Raji (cell line): ENCODE measurements around the gene PAMR1.

Source experiments
- POLR2A ChIP-seq: IDR thresholded peaks from 2 replicates; pipeline ENCODE4 v1.6.1; 2011; ENCODE audit warnings: low read depth, low read length, control low read depth; ENCODE audit not compliant: insufficient read depth

The PAMR1 gene

DNA sequence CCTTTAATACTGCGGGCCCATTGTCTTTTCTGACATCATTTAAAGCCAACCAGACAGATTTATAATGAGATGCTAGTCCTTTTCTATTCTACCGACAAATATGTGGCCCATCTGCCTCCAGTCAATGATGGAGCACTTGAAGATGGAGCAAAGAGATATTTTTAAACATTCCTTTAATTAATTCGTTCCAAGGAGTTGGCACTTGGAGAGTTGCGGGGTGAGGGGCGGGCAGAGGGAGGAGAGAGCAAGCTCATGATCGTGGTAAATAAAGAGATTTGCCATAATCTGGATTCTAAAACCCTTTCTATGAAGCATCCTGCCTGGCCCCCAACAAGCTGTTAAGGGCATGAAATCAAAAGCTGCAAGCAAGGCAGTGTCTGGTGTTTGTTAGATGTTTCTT is 111.1 kb downstream of the PAMR1 start:
- TF ChIP-seq POLR2A: no peak

GRCh38 chr11:35413598-35413997 is 111.8 kb downstream of the PAMR1 start:
- TF ChIP-seq POLR2A: no peak

GRCh38 chr11:35412285-35412684 is 113.1 kb downstream of the PAMR1 start:
- TF ChIP-seq POLR2A: no peak

DNA sequence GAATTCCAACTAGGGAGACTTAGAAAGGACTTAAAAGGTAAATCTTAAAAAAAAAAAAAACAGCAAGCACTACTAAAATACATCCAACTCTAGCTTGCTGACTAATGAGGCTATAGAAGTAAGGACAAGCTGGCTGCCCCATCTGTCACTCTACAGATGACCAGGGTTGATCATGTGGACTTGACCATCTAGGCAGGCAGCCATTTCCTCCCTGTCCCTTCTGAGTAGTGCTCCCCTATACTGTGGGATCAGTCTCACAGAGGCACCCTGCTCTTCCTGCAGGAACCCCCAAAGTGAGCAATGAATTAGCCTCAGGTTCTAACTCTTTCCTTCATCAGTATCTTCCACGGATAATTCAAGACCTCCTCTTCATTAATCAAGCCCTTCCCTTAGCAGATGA is 118.4 kb downstream of the PAMR1 start:
- no peak for TF ChIP-seq POLR2A

- TF ChIP-seq POLR2A: no peak
Measured at GRCh38 chr11:35404388-35404775, 121.0 kb downstream of the PAMR1 start.

DNA sequence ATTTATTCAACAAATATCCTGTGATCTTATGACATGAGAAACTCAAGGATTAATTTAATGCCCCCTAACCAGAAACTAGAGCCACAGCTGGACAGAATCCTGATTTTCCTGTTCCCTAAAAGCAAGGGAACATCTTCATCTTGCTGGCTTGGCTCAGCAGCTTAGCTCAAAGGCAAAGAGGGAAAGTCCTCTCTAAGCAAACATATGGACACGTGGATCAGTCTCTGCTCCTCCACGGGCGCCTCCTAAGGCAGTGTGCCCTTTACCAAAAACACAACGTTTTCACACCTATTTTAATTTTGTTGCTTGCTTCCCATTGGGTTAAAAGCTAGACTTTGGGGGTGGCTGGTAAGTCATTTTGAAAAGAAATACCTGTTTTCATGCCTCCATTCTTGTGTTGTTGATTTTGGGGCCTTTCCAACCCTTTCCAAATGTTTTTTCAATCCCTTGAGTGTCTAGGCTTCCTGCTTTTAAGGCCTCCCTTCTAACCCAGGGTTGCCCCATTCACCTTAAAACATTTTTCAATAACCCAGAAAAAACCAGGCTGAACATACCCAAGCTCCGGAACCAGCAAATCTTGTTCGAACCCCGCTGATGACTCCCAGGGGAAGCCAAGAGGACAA is 121.5 kb downstream of the PAMR1 start:
- TF ChIP-seq POLR2A: no peak

DNA sequence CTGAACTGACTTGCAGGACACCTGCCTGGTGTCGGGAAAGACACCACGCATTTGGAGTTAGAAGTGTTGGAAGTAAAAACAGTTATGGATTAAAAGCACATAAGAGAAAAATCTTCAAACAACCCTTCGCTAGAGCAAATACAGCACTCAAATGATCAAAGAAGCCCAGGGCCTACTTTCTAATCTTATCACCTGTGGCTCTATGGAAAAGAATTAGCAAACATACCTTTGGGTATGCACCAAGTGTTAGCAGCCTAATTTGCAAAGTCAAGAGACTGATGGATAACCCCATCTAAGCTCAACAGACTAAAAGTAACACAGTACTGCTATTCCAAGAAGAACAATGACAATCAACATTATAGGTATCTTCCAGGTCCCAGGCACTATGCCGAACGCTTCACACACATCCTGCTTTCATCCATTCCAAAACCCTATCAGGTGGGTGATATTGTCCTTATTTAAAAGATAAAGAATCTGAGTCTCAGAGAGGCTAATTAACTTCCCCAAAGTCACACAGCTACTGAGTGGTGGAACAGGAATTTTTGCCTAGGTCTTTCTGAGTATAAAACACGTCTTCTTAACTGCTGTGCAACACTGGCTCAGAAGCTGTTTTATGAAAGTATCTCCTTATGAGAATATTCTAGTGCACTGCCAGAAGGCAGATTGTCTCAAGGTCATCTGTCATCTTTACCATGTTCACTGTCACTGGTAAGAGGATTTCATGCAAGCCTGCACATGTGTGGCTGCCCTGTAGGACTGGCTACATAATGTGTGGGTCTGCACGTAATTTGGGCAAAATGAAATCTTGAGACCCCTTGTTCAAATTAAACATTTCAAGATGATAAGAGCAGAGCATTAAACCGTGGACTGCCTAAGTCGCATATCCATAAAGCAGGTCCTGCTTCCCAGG is 122.4 kb downstream of the PAMR1 start:
- TF ChIP-seq POLR2A: no peak

DNA sequence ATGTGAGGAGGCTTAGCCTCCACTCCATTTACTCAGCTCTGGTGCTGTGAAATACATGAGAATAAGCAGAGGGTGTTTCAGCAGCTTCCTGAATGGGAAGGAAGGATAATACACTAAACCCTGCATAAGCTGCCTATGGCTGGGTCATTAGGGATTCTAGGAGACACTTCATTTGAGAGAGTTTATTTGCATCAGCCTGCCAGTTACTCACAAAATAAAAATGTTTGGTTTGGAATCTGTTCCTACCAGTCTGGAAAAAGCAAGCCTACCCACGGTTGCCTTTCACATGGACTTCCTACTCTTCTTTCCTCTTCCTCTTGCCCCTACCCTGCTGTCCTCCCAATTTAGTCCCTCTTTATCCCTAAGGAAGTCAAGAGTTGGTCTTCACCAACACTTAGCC is 126.5 kb downstream of the PAMR1 start:
- no peak for TF ChIP-seq POLR2A

DNA sequence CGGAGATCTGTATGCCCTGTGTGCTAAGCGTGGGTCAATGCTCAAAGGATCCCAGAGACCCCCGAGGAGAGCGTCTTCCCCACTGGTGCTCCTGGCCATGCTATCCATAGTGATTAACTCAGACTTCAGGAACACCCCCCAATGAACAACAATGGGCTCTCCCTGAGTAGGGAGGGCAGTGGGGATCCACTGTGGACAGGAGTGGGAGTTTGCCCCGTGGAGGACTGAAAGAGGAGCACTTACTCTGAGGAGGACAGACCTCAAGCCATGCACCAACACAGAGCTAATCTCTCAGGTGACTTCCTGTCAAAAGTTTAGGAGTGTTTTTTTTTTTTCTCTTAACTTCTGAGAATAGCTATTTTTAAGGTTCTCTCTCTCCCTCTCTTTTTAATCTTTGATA is 130.5 kb downstream of the PAMR1 start:
- no peak for TF ChIP-seq POLR2A

- no peak for TF ChIP-seq POLR2A
Measured at GRCh38 chr11:35393098-35393497, 132.3 kb downstream of the PAMR1 start.

GRCh38 chr11:35391922-35392688 is 133.3 kb downstream of the PAMR1 start:
- no peak for TF ChIP-seq POLR2A

- TF ChIP-seq POLR2A: peak; percentile 9; the same call in 1 of the 2 replicates
Measured at GRCh38 chr11:35390737-35391682, 134.4 kb downstream of the PAMR1 start.

DNA sequence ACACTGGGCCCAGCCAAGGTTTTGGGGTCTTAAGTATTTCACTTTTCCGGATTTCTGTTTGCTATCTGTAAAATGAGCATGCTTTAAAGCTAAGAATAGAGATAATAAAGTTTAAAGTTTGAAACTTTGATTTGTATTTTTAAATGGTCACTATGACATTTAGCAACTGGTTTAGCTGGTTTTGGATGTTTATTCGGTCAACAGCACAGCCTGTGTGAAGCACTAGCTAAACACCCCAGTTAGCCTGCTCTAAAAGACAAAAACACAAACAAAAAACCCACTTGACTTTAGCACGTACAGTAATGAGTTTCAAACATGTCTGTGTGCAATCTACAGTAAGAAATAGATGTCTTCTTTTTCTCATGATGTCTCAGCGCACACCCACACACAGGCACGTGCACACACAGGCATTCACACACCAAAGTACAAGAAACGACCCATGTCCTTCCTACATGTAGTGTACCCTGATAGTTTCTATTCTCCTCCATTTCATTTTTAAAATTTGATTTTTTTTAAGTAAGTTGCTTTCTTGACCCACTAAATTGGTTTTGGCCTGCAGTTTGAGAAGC is 135.4 kb downstream of the PAMR1 start:
- no peak for TF ChIP-seq POLR2A

GRCh38 chr11:35389112-35389511 is 136.3 kb downstream of the PAMR1 start:
- no peak for TF ChIP-seq POLR2A
